Effector memory CD4-positive, alpha-beta T cell (primary cell): Measurements from ENCODE around the gene EXOC8.
"Not testable (repeated sequence)": the region's sequence is repeated elsewhere in the genome, so short reads cannot be mapped to it uniquely, and the experiment has no call there.

Experiments
- DNase-seq, 3 donors: peaks; one replicate each; pipeline ENCODE4 v3.0.0-alpha.2; 2020
- H3K27ac ChIP-seq: 2 replicates; pipeline ENCODE4 v1.7.0; 2013; ENCODE audit warnings: mild to moderate bottlenecking, low read length, moderate library complexity; ENCODE audit not compliant: insufficient read depth, poor library complexity, severe bottlenecking
- H3K27me3 ChIP-seq: replicated peaks from 2 replicates; pipeline ENCODE4 v1.7.0; 2013; ENCODE audit warnings: mild to moderate bottlenecking, low read length; ENCODE audit not compliant: insufficient read depth, control insufficient read depth, poor library complexity, severe bottlenecking
- H3K36me3 ChIP-seq: 2 replicates; pipeline ENCODE4 v1.7.0; 2013; ENCODE audit warnings: mild to moderate bottlenecking, low read length, moderate library complexity; ENCODE audit not compliant: control insufficient read depth, insufficient read depth
- H3K4me1 ChIP-seq: 2 replicates; pipeline ENCODE4 v1.7.0; 2013; ENCODE audit warnings: low read length, mild to moderate bottlenecking; ENCODE audit not compliant: control insufficient read depth, insufficient read depth, poor library complexity, severe bottlenecking
- H3K4me3 ChIP-seq: 2 replicates; pipeline ENCODE4 v1.7.0; 2013; ENCODE audit warnings: low read length, low read depth, mild to moderate bottlenecking; ENCODE audit not compliant: insufficient read depth, poor library complexity, severe bottlenecking
- H3K9me3 ChIP-seq: 2 replicates; pipeline ENCODE4 v1.7.0; 2013; ENCODE audit warnings: mild to moderate bottlenecking, low read length, moderate library complexity; ENCODE audit not compliant: control insufficient read depth

EXOC8 gene

DNA sequence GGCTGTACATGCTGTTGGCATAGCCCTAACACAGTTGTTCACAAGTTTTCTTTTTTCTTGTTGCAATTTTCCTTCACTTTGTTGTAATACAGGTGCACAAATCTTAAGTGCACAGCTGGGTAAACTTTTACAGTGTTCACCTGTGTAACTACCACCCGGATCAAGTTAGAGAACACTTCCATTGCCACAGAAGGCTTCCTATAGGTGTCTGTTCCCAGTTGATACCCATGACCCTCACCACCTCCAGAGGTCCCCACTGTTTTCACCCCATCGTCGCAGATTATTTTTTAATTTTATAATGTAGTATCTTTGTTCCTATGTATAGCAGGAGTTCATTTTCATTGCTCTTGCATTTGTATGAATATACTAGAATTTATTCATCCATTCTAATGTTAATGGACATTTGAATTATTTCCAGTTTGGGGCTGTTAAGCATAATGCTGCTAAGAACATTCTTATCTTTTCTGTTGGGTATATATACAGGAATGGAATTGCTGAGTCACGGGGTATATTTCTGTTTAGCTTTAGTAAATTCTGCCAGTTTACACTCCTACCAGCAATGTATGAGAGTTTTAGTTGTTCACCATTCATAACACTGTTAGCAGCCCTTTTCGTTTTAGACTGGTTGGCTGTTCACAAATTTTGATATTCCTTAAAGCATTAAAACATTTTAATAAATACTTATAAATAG lies 16.8 kb upstream of the EXOC8 start:
- no peaks in the 10 kb centered on the region for H3K27me3 ChIP-seq
- no peak for DNase-seq
- no peak overlapping the region for H3K4me3 ChIP-seq
- H3K9me3 ChIP-seq = no peaks in the 10 kb centered on the region
- peaks cover 21% of the 10 kb centered on the region for H3K36me3 ChIP-seq
- H3K4me1 ChIP-seq = no peaks in the 10 kb centered on the region
- H3K27ac ChIP-seq = no peak overlapping the region

- H3K4me1 ChIP-seq = no peaks in the 10 kb centered on the region
- H3K36me3 ChIP-seq = peaks cover 34% of the 10 kb centered on the region
- H3K9me3 ChIP-seq = no peaks in the 10 kb centered on the region
Observed at GRCh38 chr1:231353086-231353485, 15.4 kb upstream of the EXOC8 start.

GRCh38 chr1:231351816-231352215 lies 14.2 kb upstream of the EXOC8 start:
- peaks cover 42% of the 10 kb centered on the region for H3K36me3 ChIP-seq

More at GRCh38 chr1:231353086-231353485, 15.4 kb upstream of the EXOC8 start:
- H3K27me3 ChIP-seq = no peaks in the 10 kb centered on the region
- DNase-seq = no peak
- no peak overlapping the region for H3K4me3 ChIP-seq
- H3K27ac ChIP-seq = no peak overlapping the region

DNA sequence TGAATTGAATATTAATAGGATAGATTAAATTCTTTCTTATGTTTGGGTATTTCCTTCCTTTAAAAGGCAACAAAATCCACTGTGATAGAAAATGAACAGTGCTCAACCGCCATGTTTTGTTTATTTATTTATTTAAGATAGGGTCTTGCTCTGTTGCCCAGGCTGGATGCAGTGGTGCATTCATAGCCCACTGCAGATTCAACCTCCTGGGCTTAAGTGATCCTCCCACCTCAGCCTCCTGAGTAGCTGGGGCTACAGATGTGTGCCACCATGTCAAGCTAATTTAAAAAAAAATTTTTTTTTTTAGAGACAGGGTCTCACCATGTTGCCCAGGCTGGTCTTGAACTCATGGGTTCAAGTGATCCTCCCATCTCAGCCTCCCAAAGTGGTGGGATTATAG lies 11.2 kb upstream of the EXOC8 start:
- H3K4me1 ChIP-seq, H3K27me3 ChIP-seq, H3K4me3 ChIP-seq, H3K9me3 ChIP-seq, DNase-seq, H3K27ac ChIP-seq: not testable (repeated sequence)
- peaks cover 46% of the 10 kb centered on the region for H3K36me3 ChIP-seq

More at GRCh38 chr1:231351816-231352215, 14.2 kb upstream of the EXOC8 start:
- no peaks in the 10 kb centered on the region for H3K27me3 ChIP-seq
- H3K4me1 ChIP-seq = no peaks in the 10 kb centered on the region
- no peak for DNase-seq
- H3K27ac ChIP-seq = no peak overlapping the region
- no peak overlapping the region for H3K4me3 ChIP-seq
- no peaks in the 10 kb centered on the region for H3K9me3 ChIP-seq

GRCh38 chr1:231348442-231348841 lies 10.8 kb upstream of the EXOC8 start:
- Histone ChIP-seq H3K4me1 (no peaks in the 10 kb centered on the region), H3K27me3 (no peaks in the 10 kb centered on the region), H3K27ac (no peak overlapping the region), H3K36me3 (peaks cover 50% of the 10 kb centered on the region), H3K4me3 (no peak overlapping the region), H3K9me3 (no peaks in the 10 kb centered on the region)
- no peak for DNase-seq

- H3K36me3 ChIP-seq = peaks cover 53% of the 10 kb centered on the region
Observed at GRCh38 chr1:231347961-231348360, 10.3 kb upstream of the EXOC8 start.

DNA sequence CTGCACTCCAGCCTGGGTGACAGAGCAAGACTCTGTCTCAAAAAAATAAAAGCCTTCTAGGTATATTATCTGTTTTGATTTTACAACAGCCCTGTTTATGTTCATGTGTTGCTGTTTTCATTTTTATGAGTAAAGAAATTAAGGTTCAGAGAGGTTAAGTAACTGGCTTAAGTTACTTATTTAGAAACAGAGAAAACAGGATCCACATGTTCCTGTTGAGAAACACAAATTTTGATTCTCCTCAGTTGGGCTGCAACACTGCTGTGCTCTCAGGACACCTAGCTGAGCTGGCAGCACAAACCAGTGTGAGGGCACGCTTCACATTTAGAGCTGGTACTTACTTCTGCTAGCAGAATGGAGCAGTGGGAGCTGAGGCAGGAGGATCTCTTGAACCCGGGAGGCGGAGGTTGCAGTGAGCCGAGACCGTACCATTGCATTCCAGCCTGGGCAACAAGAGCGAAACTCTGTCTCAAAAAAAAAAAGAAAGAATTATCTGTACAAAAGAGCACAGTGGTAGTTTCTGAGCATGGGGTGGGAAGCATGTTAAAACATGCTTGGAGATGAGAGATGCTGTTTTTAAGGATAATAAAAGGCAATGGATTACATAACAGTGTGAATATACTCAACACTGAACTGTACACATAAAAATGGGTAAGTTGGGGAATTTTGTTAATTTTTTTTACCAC lies 2.8 kb upstream of the EXOC8 start:
- no peak for DNase-seq
- H3K27me3 ChIP-seq = no peaks in the 10 kb centered on the region
- H3K4me1 ChIP-seq = peaks cover 20% of the 10 kb centered on the region
- no peak overlapping the region for H3K4me3 ChIP-seq
- peaks cover 9% of the 10 kb centered on the region for H3K36me3 ChIP-seq
- H3K27ac ChIP-seq = no peak overlapping the region
- no peaks in the 10 kb centered on the region for H3K9me3 ChIP-seq

More at GRCh38 chr1:231347961-231348360, 10.3 kb upstream of the EXOC8 start:
- H3K27me3 ChIP-seq = no peaks in the 10 kb centered on the region
- no peak overlapping the region for H3K4me3 ChIP-seq
- no peak overlapping the region for H3K27ac ChIP-seq
- no peaks in the 10 kb centered on the region for H3K4me1 ChIP-seq
- DNase-seq = no peak
- no peaks in the 10 kb centered on the region for H3K9me3 ChIP-seq

GRCh38 chr1:231338270-231339128 lies 847 bp upstream of the EXOC8 start, which contains the start of gene SPRTN:
TSS of gene SPRTN (plus strand) at chr1:231338293. CDS start at chr1:231338384, 91 bp downstream.
- Histone ChIP-seq H3K36me3 (peaks cover 4% of the 10 kb centered on the region), H3K4me3 (peak within 1 kb of the TSS; percentile 86), H3K27me3 (no peaks in the 10 kb centered on the region), H3K9me3 (no peaks in the 10 kb centered on the region), H3K27ac (peak within 1 kb of the TSS; percentile 91), H3K4me1 (peaks cover 28% of the 10 kb centered on the region)
- no peak for DNase-seq

DNA sequence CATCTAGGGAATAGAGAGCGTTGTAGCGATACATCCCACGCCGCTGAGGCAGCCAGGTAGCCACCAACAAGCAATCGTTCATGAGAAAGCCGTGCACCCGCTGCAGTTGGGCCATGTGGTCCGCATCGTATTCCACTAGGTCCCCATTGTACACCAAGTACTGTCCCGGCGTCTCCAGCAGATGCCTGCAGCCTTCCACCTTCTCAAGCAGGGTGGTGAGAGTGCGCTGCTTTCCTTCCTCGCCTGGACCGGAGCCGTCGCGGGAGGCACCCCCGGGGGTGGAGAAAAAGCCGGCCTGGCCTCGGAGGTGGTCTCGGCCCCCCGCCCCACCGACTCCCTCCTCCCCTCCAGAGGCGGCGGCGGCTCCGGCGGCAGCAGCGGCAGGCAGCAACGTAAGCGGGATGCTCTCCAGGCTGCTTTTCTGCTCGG lies 595 bp downstream of the EXOC8 start:
- H3K27ac ChIP-seq = peak overlapping the region; percentile 91
- H3K4me1 ChIP-seq = peaks cover 28% of the 10 kb centered on the region
- H3K27me3 ChIP-seq = no peaks in the 10 kb centered on the region
- H3K4me3 ChIP-seq = peak overlapping the region; percentile 86
- no peaks in the 10 kb centered on the region for H3K36me3 ChIP-seq
- H3K9me3 ChIP-seq = no peaks in the 10 kb centered on the region
- DNase-seq = no peak
